Uterus (tissue), 4 donors: ENCODE data around the gene AFDN. TPM values are rescaled to one million over a fixed set of nuclear protein-coding genes. Genes with fewer than 3 reads are reported as not detected.

Source experiments
- DNase-seq, 2 donors: peaks; one replicate each; pipeline ENCODE4 v3.0.0-alpha.2; 2019 to 2020
- H3K27ac ChIP-seq, 2 donors: fragments of 200-600 bp; sonication (generic); 1 replicate in 1 of 2; 2 replicates in 1 of 2; pipeline ENCODE4 v1.5.1; 2016 to 2018
- H3K27me3 ChIP-seq, 2 donors: fragments of 200-600 bp; sonication (generic); one replicate each; pipeline ENCODE4 v1.5.1; 2018 to 2019; ENCODE audit warnings: control low read depth in 1 of 2
- H3K36me3 ChIP-seq, 2 donors: fragments of 200-600 bp; sonication (generic); one replicate each; pipeline ENCODE4 v1.5.1; 2019; ENCODE audit warnings: control low read depth in 1 of 2
- H3K4me1 ChIP-seq, 2 donors: fragments of 200-600 bp; sonication (generic); one replicate each; pipeline ENCODE4 v1.5.1; 2018 to 2019; ENCODE audit warnings: control low read depth in 1 of 2
- H3K4me3 ChIP-seq, 2 donors: fragments of 200-600 bp; sonication (generic); 1 replicate in 1 of 2; 2 replicates in 1 of 2; pipeline ENCODE4 v1.5.1; 2018 to 2019; ENCODE audit warnings: mild to moderate bottlenecking in 1 of 2
- H3K9me3 ChIP-seq, 2 donors: fragments of 200-600 bp; sonication (generic); one replicate each; pipeline ENCODE4 v1.5.1; 2019; ENCODE audit warnings: control low read depth in 1 of 2
- CTCF ChIP-seq, 4 experiments: fragments of 200-600 bp in 2 of 4; fragments of 450-650 bp in 2 of 4; sonication (generic) in 2 of 4; IDR thresholded peaks; one replicate each; pipeline ENCODE4 v1.5.1; 2016 to 2019; ENCODE audit warnings: antibody characterized with exemption in 4 of 4, mild to moderate bottlenecking in 2 of 4, moderate library complexity in 1 of 4
- POLR2A ChIP-seq, 2 donors: fragments of 450-650 bp; IDR thresholded peaks; one replicate each; pipeline ENCODE4 v1.6.1; 2016; ENCODE audit warnings: antibody characterized with exemption in 2 of 2, mild to moderate bottlenecking in 1 of 2, moderate library complexity in 1 of 2
- intact Hi-C: fragments of 100-400 bp; cut with DNase I; formaldehyde crosslinking; loops from one replicate; pipeline ENCODE4 v1.15.1; 2023; ENCODE audit warnings: low total_unique reads
- total RNA-seq, 4 donors: library from RNA; depleted of rRNA in 3 of 4; stranded (reverse); fragments of >200 nt in 3 of 4; gene quantifications; one replicate each; pipeline versions ENCODE4 v1.1.0 to v1.2.4, GENCODE V29; 2014 to 2023
- donor health status: DM: yes; HTN: yes; CAD: no.

AFDN gene
- total RNA-seq, 4 donors from 2014 or later = 64.6 to 210 (median 120) TPM

- no peaks in the 10 kb centered on the region for H3K9me3 ChIP-seq
- DNase-seq = no peak
- H3K4me1 ChIP-seq = no peaks in the 10 kb centered on the region
- intact Hi-C loops = no loop called here
- no peak for TF ChIP-seq POLR2A (IDR thresholded peaks at IDR 0.05)
- no peak for TF ChIP-seq CTCF (IDR thresholded peaks at IDR 0.05)
- no peak overlapping the region for H3K4me3 ChIP-seq
- H3K36me3 ChIP-seq = no peaks in the 10 kb centered on the region
- H3K27ac ChIP-seq = no peak overlapping the region
- H3K27me3 ChIP-seq = no peaks in the 10 kb centered on the region
Observed at GRCh38 chr6:167791780-167792478, 34.8 kb upstream of the AFDN start.

GRCh38 chr6:167793421-167793820 lies 33.3 kb upstream of the AFDN start:
- no peaks in the 10 kb centered on the region for H3K4me1 ChIP-seq
- H3K27me3 ChIP-seq = no peaks in the 10 kb centered on the region
- no peak overlapping the region for H3K4me3 ChIP-seq
- TF ChIP-seq POLR2A (IDR thresholded peaks at IDR 0.05) = no peak
- TF ChIP-seq CTCF (IDR thresholded peaks at IDR 0.05) = no peak
- H3K9me3 ChIP-seq = no peaks in the 10 kb centered on the region
- intact Hi-C loops = no loop called here
- DNase-seq = no peak
- no peak overlapping the region for H3K27ac ChIP-seq
- no peaks in the 10 kb centered on the region for H3K36me3 ChIP-seq

GRCh38 chr6:167794161-167795157 lies 32.3 kb upstream of the AFDN start:
- no peaks in the 10 kb centered on the region for H3K4me1 ChIP-seq
- intact Hi-C loops = no loop called here
- TF ChIP-seq CTCF (IDR thresholded peaks at IDR 0.05) (no peak), POLR2A (IDR thresholded peaks at IDR 0.05) (no peak)
- DNase-seq = no peak
- no peaks in the 10 kb centered on the region for H3K9me3 ChIP-seq
- no peak overlapping the region for H3K4me3 ChIP-seq
- H3K27ac ChIP-seq = no peak overlapping the region
- H3K36me3 ChIP-seq = no peaks in the 10 kb centered on the region
- no peaks in the 10 kb centered on the region for H3K27me3 ChIP-seq

- TF ChIP-seq POLR2A (IDR thresholded peaks at IDR 0.05) = no peak
- no peak for TF ChIP-seq CTCF (IDR thresholded peaks at IDR 0.05)
- no peaks in the 10 kb centered on the region for H3K27me3 ChIP-seq
- H3K27ac ChIP-seq = no peak overlapping the region
- H3K9me3 ChIP-seq = no peaks in the 10 kb centered on the region
- intact Hi-C loops = no loop called here
- H3K4me1 ChIP-seq = no peaks in the 10 kb centered on the region
- H3K36me3 ChIP-seq = no peaks in the 10 kb centered on the region
- no peak for DNase-seq
- H3K4me3 ChIP-seq = no peak overlapping the region
Observed at GRCh38 chr6:167795321-167795811, 31.3 kb upstream of the AFDN start.

- no peak overlapping the region for H3K4me3 ChIP-seq
- H3K9me3 ChIP-seq = no peaks in the 10 kb centered on the region
- no peaks in the 10 kb centered on the region for H3K27me3 ChIP-seq
- H3K36me3 ChIP-seq = no peaks in the 10 kb centered on the region
- no peak for DNase-seq
- H3K4me1 ChIP-seq = no peaks in the 10 kb centered on the region
- TF ChIP-seq POLR2A (IDR thresholded peaks at IDR 0.05) (no peak), CTCF (IDR thresholded peaks at IDR 0.05) (no peak)
- intact Hi-C loops = no loop called here
- no peak overlapping the region for H3K27ac ChIP-seq
Observed at GRCh38 chr6:167795874-167796191, 30.9 kb upstream of the AFDN start.
